Dermis microvascular lymphatic vessel endothelial cell (primary cell): ENCODE data around the gene KRTAP4-3. TPM values are rescaled to one million over a fixed set of nuclear protein-coding genes. Genes with fewer than 3 reads are reported as not detected.
"Not testable (repeated sequence)": the region's sequence is repeated elsewhere in the genome, so short reads cannot be mapped to it uniquely, and the experiment has no call there.

Source experiments
- DNase-seq, 2 donors: peaks; one replicate each; pipeline versions ENCODE4 v3.0.0 to v3.0.0-alpha.2; 2010; ENCODE audit warnings: low read depth in 2 of 2
- total RNA-seq: library from RNA; depleted of rRNA; stranded (reverse); fragments of >200 nt; gene quantifications from 2 replicates; pipeline ENCODE4 v1.2.1, GENCODE V29; 2014

Gene KRTAP4-3
- total RNA-seq: not detected in 2 replicates

DNA sequence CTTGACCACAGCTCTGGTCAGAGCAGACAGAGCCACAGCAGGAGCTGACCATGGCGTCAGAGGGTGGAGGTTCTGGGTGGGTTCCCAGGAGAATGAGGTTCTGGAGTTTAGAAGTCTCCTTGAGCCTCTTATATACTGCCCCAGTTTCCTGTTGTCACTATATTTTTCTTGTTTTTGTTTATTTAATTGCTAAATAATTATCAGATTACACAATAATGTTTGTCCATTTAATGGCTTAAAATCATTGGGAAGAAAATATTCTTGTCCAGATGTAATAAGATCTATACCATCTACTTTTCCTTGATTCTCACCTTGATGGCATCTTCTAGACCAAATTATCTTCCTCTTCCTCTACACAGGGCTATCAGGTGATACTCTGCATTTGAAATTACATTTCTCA, at the start of gene KRTAP4-3:
Gene KRTAP4-3, minus strand, starts transcription at position 101 of the 400 bp plus-strand sequence. Its CDS starts 49 bp downstream, at position 52.
- no peak for DNase-seq

- no peak for DNase-seq
Observed at GRCh38 chr17:41215681-41216080, 47.7 kb upstream of the KRTAP4-3 start.

DNA sequence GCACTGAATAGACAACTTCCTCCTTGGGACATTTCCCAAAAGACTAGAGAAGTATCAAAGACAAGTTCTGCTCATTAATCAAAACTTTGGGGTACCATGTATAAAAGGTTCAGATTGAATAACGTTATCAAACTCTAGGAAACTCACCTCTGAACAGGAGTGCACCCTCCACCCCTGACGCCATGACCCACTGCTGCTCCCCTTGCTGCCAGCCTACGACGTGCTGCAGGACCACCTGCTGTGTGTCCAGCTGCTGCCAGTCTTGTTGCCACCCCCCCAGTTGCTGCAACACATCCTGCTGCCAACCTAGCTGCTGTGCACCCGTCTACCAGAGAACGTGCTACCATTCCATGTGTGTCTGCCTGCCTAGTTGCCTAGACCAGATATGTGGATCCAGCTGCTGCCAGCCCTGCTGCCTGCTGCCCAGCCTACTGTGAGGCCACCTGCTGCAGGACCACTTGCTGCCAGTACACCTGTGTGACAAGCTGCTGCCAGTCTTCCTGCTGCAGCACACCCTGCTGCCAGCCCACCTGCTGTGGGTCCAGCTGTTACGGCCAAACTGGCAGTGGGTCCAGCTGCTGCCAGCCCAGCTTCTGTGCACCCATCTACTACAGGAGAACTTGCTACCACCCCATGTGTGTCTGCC, 44.6 kb upstream of the KRTAP4-3 start:
- no peak for DNase-seq

- no peak for DNase-seq
Observed at GRCh38 chr17:41211845-41212466, 43.9 kb upstream of the KRTAP4-3 start.

GRCh38 chr17:41199421-41200078, 31.5 kb upstream of the KRTAP4-3 start:
- DNase-seq: no peak

DNA sequence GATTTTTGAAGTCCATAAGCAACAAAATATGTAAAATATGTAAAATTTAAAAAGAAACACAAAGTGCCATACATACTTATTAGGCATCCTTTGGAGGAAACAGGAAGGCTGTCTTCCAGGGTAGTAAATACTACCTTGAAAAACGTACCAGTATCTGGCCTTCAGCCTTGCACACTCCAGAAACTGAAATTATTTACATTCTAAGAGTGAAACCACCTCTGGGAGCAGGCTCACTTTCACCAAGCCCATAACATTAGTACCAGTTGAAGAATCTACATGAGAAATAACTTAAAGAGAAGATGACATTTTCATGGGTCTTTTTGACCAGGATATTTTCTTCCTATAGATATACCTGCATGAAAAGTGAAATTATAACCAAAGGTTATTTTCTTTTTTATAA, 28.0 kb upstream of the KRTAP4-3 start:
- DNase-seq: no peak

GRCh38 chr17:41190328-41190727, 22.3 kb upstream of the KRTAP4-3 start:
- DNase-seq: no peak

DNA sequence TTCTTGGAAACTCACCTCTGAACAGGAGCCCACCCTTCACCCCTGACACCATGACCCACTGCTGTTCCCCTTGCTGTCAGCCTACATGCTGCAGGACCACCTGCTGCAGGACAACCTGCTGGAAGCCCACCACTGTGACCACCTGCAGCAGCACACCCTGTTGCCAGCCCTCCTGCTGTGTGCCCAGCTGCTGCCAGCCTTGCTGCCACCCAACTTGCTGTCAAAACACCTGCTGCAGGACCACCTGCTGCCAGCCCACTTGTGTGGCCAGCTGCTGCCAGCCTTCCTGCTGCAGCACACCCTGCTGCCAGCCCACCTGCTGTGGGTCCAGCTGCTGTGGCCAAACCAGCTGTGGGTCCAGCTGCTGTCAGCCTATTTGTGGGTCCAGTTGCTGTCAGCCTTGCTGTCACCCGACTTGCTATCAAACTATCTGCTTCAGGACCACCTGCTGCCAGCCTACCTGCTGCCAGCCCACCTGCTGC, 21.9 kb upstream of the KRTAP4-3 start, which contains the start of gene KRTAP9-1:
Gene KRTAP9-1, plus strand, starts transcription at position 51 of the 482 bp plus-strand sequence. Its CDS starts 0 bp downstream, at position 51.
- not testable (repeated sequence) for DNase-seq

DNA sequence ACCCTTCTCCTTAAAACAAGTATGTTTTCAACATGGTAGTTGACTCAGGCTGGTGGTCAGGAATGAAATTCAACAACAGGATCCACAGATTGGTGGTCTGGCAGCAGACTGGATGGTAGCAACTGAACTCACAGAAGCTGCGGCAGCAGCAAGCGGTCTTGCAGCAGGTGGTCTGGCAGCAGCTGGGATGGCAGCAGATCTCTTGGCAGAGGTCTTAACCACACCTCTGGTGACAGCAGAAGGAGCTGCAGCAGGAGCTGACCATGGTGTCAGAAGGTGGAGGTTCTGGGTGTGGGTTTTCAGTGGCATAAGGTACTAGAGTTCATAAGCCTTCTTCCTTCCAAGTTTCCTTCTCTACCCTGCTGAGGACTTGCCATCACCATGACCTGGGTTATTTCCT, 18.9 kb upstream of the KRTAP4-3 start:
- DNase-seq: no peak

GRCh38 chr17:41185001-41185400, 17.0 kb upstream of the KRTAP4-3 start:
- DNase-seq: no peak

- no peak for DNase-seq
Observed at GRCh38 chr17:41184480-41184961, 16.5 kb upstream of the KRTAP4-3 start, which contains the start of gene KRTAP4-1. Gene KRTAP4-1, minus strand, starts transcription at chr17:41184911. Its CDS starts 57 bp downstream, at chr17:41184854.

DNA sequence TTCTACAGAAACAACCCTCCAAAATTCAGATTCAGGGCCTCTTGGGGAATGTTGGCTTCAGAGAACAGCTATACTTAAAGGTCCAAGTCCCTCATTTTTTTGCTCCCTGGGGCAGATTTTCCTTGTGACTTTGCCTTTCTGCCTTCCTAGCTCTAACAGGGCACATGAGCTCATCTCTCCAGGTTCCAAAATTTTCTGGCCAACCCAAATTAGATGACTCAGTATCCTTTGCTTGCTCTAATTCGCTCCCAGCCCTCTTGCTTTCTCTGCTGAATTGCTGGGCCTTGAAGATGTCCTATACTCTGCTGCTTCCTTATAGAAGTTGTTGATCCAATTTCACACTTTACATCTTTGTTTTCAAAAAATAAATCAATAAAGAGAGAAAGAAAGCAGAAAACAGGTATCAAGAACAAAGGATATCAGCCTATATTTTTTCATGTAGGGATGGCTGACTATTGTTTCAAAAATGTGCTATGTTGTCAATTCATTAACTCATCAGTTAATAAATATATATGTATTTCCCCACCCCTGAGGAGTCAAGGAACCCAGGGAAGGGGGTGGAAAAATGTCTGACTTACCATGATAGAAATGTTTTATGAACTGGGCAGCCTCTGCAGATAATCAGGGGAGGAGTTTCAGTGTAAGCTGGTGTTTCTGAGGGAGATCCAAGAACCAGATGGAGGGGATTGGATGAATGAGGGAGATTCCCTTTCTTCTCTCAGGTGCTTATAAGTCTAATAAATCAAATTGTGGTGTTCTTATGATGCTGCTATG, 11.0 kb upstream of the KRTAP4-3 start:
- no peak for DNase-seq

GRCh38 chr17:41178341-41178740, 10.3 kb upstream of the KRTAP4-3 start:
- no peak for DNase-seq

GRCh38 chr17:41177727-41178271, 9.8 kb upstream of the KRTAP4-3 start, which contains the start of gene KRTAP4-2:
Gene KRTAP4-2, minus strand, starts transcription at chr17:41178221. Its CDS starts 57 bp downstream, at chr17:41178164.
- DNase-seq: no peak

DNA sequence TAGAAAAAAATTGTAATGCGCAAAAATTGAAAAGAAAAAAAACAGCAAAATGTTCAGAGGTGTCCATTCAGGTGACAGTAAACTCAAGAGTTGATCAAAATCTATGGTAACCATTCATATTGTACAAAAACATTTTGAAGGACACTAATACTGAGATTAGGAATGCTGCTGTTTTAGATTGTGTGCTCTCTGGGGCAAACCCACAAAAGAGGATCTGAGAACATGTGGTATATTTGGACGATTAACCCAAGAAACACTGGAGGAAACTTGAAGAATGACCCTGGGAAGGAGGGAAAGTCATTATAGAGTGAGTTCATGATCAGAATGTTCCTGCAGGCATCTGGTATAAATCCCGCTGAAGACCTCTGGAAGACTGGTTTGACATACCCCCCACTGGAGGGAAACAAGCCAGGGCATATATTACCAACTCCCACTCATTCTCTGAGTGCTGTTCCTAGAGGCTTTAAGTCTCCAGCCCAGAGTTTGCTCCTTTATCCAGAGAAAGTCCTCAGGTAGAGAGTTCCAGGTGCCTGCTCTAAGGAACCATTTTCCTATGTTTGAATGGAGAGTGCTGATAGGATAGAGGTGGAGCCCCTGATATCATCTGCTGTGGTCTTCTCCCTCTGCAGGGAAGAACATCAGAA, 8.8 kb upstream of the KRTAP4-3 start:
- DNase-seq: no peak

- DNase-seq: no peak
Observed at GRCh38 chr17:41171886-41172285, 3.9 kb upstream of the KRTAP4-3 start.

DNA sequence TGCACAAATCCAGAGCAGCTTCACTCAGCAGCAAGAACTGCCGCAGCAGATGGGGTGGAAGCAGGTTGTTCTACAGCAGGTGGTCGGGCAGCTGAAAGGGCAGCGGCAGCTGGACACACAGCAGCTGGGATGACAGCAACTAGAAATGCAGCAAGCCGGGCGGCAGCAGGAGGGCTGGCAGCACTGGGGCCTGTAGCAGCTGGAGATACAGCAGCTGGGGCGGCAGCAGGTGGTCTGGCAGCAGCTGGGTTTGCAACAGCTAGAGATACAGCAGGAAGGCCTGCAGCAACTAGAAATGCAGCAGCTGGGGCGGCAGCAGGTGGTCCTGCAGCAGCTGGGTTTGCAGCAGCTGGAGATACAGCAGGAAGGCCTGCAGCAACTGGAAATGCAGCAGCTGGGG, 460 bp downstream of the KRTAP4-3 start:
- DNase-seq: no peak

DNA sequence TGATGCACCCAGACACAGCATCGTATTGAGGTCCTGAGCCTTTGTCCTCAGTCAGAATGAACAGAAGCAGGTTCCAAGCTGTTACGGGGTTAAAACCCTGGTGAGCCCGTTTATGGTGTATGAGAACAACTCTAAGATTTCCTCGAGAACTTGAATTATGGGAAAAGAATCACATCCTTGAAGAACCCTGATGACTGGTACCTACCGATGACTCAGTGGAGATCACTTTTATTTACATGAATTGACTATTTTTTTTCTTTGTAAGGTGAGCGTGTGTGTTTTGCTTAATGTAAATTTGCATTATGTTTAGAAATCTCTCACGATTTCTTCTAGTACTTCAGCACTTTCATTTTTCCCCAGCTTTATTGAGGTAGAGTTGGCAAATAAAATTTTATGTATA, 4.2 kb downstream of the KRTAP4-3 start:
- no peak for DNase-seq

DNA sequence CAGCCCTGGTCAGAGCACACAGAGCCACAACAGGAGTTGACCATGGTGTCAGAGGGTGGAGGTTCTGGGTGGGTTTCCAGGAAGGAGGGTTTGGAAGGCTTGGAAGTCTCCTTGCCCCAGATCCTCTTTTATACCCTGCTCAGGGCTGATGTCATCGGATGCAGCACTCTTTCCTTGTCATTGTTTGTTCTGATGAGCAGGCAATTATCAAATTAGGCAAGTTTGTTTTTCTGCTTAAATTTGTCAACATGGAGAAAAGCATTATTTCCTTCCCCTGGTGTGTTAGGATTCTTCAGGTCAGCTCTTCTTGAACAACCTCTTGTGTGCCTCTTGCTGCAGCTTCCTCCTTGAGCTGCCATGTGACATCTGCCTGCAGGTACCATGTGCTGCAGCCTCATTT, 7.4 kb downstream of the KRTAP4-3 start, which contains the start of gene KRTAP4-4:
Gene KRTAP4-4, minus strand, starts transcription at position 101 of the 400 bp plus-strand sequence. Its CDS starts 57 bp downstream, at position 44.
- DNase-seq: no peak

- not testable (repeated sequence) for DNase-seq
Observed at GRCh38 chr17:41160190-41160589, 7.8 kb downstream of the KRTAP4-3 start.
